Ovary (tissue), 9 donors: ENCODE data around the gene DOK3. TPM values are rescaled to one million over a fixed set of nuclear protein-coding genes. Genes with fewer than 3 reads are reported as not detected.

Experiments
- DNase-seq, 5 donors: peaks; one replicate each; pipeline ENCODE4 v3.0.0-alpha.2; 2019 to 2020
- H3K27ac ChIP-seq, 2 donors: fragments of 200-600 bp; one replicate each; pipeline versions ENCODE4 v1.5.1 to v1.8.0; 2019 to 2022
- H3K27me3 ChIP-seq: fragments of 200-600 bp; one replicate; pipeline ENCODE4 v1.8.0; 2022
- H3K36me3 ChIP-seq: fragments of 200-600 bp; sonication (generic); one replicate; pipeline ENCODE4 v1.5.1; 2019
- H3K4me1 ChIP-seq: one replicate; pipeline ENCODE4 v1.8.1; 2013; ENCODE audit warnings: mild to moderate bottlenecking, moderate library complexity; ENCODE audit not compliant: insufficient read depth
- H3K4me3 ChIP-seq: fragments of 200-600 bp; sonication (generic); one replicate; pipeline ENCODE4 v1.5.1; 2017
- H3K9me3 ChIP-seq, 2 donors: fragments of 200-600 bp in 1 of 2; sonication (generic) in 1 of 2; one replicate each; pipeline versions ENCODE4 v1.5.1 to v1.8.1; 2013 to 2019; ENCODE audit warnings: mild to moderate bottlenecking in 1 of 2, moderate library complexity in 1 of 2
- CTCF ChIP-seq, 3 donors: fragments of 450-650 bp in 2 of 3; fragments of 200-600 bp in 1 of 3; IDR thresholded peaks; one replicate each; pipeline versions ENCODE4 v1.5.1 to v1.8.0; 2016 to 2022; ENCODE audit warnings: antibody characterized with exemption in 3 of 3, mild to moderate bottlenecking in 1 of 3
- EP300 ChIP-seq: sonication (generic); formaldehyde crosslinking; IDR thresholded peaks from one replicate; pipeline ENCODE4 v1.6.1; 2017; ENCODE audit warnings: antibody characterized with exemption
- POLR2A ChIP-seq: fragments of 450-650 bp; IDR thresholded peaks from one replicate; pipeline ENCODE4 v1.6.1; 2017; ENCODE audit warnings: antibody characterized with exemption, mild to moderate bottlenecking, moderate library complexity
- WGBS, 3 donors: extraction: QIAGEN DNeasy Blood & Tissue Kit in 1 of 3; methylation state at CpG; one replicate each; pipeline versions ENCODE4 v1.1.5 to v1.1.7; 2013 to 2017; 5-methylcytosine and 5-hydroxymethylcytosine counted together
- intact Hi-C, 4 donors: fragments of 100-400 bp; cut with DNase I; formaldehyde crosslinking; loops; one replicate each; pipeline versions ENCODE4 v1.11.0 to v1.15.1; 2022 to 2023
- polyA plus RNA-seq, 2 donors: library from polyadenylated mRNA; stranded (reverse); fragments of 200-250 nt in 1 of 2; fragments of 350-450 nt in 1 of 2; fragmentation: Illumina TruSeq in 1 of 2; extraction: RNeasy Lipid Tissue Mini Kit (QIAGEN cat#74804) in 1 of 2; gene quantifications; one replicate each; pipeline ENCODE4 v1.2.3, GENCODE V29; 2013 to 2014
- total RNA-seq, 7 donors: library from RNA; depleted of rRNA in 2 of 7; stranded (reverse); fragments of >200 nt in 2 of 7; fragmentation: NEBNext Ultra II Directional in 3 of 7; extraction: Animal tissue kit (Norgen Biotek cat#: 25700) in 3 of 7; gene quantifications; one replicate each; pipeline versions ENCODE4 v1.1.0 to v1.2.4, GENCODE V29; 2016 to 2023
- donor health status: DM: no; HTN: no; CAD: no; lungs with moderate emphysema.
- donor health status: DM: no; HTN: no; CAD: no.
- donor health status: Bipolar disorder and iron deficiency.
- donor health status: DM: yes; HTN: yes; CAD: no.
- donor health status: DM: no; HTN: no; CAD: no.
- donor health status: DM: yes; HTN: yes; CAD: no.

DOK3 gene
- total and polyA plus RNA-seq, 9 donors, result 1.3 to 7.2 (median 2.5) TPM

- Histone ChIP-seq H3K36me3 (no peaks in the 10 kb centered on the region), H3K27ac (no peak overlapping the region)
Measured at GRCh38 chr5:177555228-177555627, 45.6 kb upstream of the DOK3 start.

GRCh38 chr5:177554474-177555111 is 45.0 kb upstream of the DOK3 start, which contains the start of gene FAM193B:
Gene FAM193B (minus strand): TSS chr5:177554563. CDS start chr5:177554458, 105 bp downstream.
- H3K27ac ChIP-seq, result peak within 1 kb of the TSS; percentile 52 to 80
- H3K4me3 ChIP-seq, result peak within 1 kb of the TSS; percentile 63
- peaks cover 8% of the 10 kb centered on the region for H3K4me1 ChIP-seq
- TF ChIP-seq EP300, result no peak
- intact Hi-C loops, result no loop called here
- DNase-seq, result peak; percentile 90 to 96 (median 93)
- H3K36me3 ChIP-seq, result no peaks in the 10 kb centered on the region
- 6 to 9% (median 9%) methylated on average over 37 to 49 of the region's 49 CpGs for WGBS, 3 donors
- no peaks in the 10 kb centered on the region for H3K27me3 ChIP-seq
- no peaks in the 10 kb centered on the region for H3K9me3 ChIP-seq

More at GRCh38 chr5:177555228-177555627, 45.6 kb upstream of the DOK3 start:
- H3K4me1 ChIP-seq, result peaks cover 8% of the 10 kb centered on the region
- TF ChIP-seq EP300 (no peak), CTCF (IDR thresholded peaks at IDR 0.05) (no peak), POLR2A (no peak)
- no peaks in the 10 kb centered on the region for H3K27me3 ChIP-seq
- no peak overlapping the region for H3K4me3 ChIP-seq
- no peaks in the 10 kb centered on the region for H3K9me3 ChIP-seq
- WGBS, 3 donors, result 89 to 95% (median 90%) methylated on average over 2 of the region's 2 CpGs
- no peak for DNase-seq
- intact Hi-C loops, result no loop called here

GRCh38 chr5:177553671-177554429 is 44.2 kb upstream of the DOK3 start:
- intact Hi-C loops, result no loop called here
- Histone ChIP-seq H3K27ac (peak overlapping the region; percentile 52 to 80), H3K36me3 (no peaks in the 10 kb centered on the region), H3K4me1 (peaks cover 8% of the 10 kb centered on the region), H3K4me3 (peak overlapping the region; percentile 63), H3K27me3 (no peaks in the 10 kb centered on the region), H3K9me3 (no peaks in the 10 kb centered on the region)
- TF ChIP-seq POLR2A (no peak), EP300 (no peak), CTCF (IDR thresholded peaks at IDR 0.05) (no peak)
- 0 to 1% (median 0%) methylated on average over 38 to 72 of the region's 72 CpGs for WGBS, 3 donors
- peak; percentile 29 to 70 (median 60) for DNase-seq

GRCh38 chr5:177552839-177553455 is 43.3 kb upstream of the DOK3 start:
- H3K36me3 ChIP-seq, result no peaks in the 10 kb centered on the region
- 27 to 33% (median 32%) methylated on average over 15 to 16 of the region's 16 CpGs for WGBS, 3 donors
- H3K9me3 ChIP-seq, result no peaks in the 10 kb centered on the region
- no peak for DNase-seq
- peak overlapping the region; percentile 63 for H3K4me3 ChIP-seq
- peaks cover 8% of the 10 kb centered on the region for H3K4me1 ChIP-seq
- H3K27me3 ChIP-seq, result no peaks in the 10 kb centered on the region
- intact Hi-C loops, result no loop called here
- peak overlapping the region in 1 of 2 donors; percentile 52 for H3K27ac ChIP-seq
- TF ChIP-seq POLR2A (no peak), EP300 (no peak), CTCF (IDR thresholded peaks at IDR 0.05) (no peak)
